Measurements from ENCODE around the gene ELMO1. TPM values are rescaled to one million over a fixed set of nuclear protein-coding genes. Genes with fewer than 3 reads are reported as not detected.

Gene ELMO1
- polyA plus RNA-seq, 2 of the 4 experiments (the other 2 are of a cell fraction): 2.3 to 6.1 TPM

- TF ChIP-seq, protein P1, sequence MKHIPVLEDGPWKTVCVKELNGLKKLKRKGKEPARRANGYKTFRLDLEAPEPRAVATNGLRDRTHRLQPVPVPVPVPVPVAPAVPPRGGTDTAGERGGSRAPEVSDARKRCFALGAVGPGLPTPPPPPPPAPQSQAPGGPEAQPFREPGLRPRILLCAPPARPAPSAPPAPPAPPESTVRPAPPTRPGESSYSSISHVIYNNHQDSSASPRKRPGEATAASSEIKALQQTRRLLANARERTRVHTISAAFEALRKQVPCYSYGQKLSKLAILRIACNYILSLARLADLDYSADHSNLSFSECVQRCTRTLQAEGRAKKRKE (CRISPR knock-in tag; IDR thresholded peaks at IDR 0.05; ENCODE audit: low read depth): no peak
Measured at GRCh38 chr7:37050801-37051200, 397.9 kb downstream of the ELMO1 start (continued).

- Histone ChIP-seq H3K4me1 (no peaks in the 10 kb centered on the region), H3K4me2 (no peak overlapping the region), H3K4me3 (no peak overlapping the region), H3K27ac (no peak overlapping the region), H3K9me3 (no peaks in the 10 kb centered on the region)
- WGBS (ENCODE audit: missing lambda C conversion rate): 53% methylated on average over 3 of the region's 3 CpGs
- DNase-seq (ENCODE audit: low read depth in 1 of 2, low spot score in 1 of 2): no peak
- ChIA-PET CTCF (interaction anchor here (1.3 kb wide), 1 partner anchor 14 kb away, joined by 3 read pairs; no protein-coding TSS in a partner anchor), POLR2A (no interaction called here)
- no peak for FAIRE-seq
- no peak for ATAC-seq
- TF ChIP-seq ZNF302 (CRISPR knock-in tag; IDR thresholded peaks at IDR 0.05) (no peak), ELK1 (IDR thresholded peaks at IDR 0.05; ENCODE audit: low read depth, low read length) (no peak), HOXB5 (CRISPR knock-in tag; IDR thresholded peaks at IDR 0.05) (no peak), KDM1A (IDR thresholded peaks at IDR 0.05; ENCODE audit: low read depth) (no peak), CTCF (IDR thresholded peaks at IDR 0.05) (no peak), JUN (IDR thresholded peaks at IDR 0.05) (no peak), EP300 (IDR thresholded peaks at IDR 0.05) (no peak), ESRRA (IDR thresholded peaks at IDR 0.05; ENCODE audit: borderline replicate concordance, low read length) (no peak), CEBPB (IDR thresholded peaks at IDR 0.05) (no peak), POLR2AphosphoS2 (conservative IDR thresholded peaks at IDR 0.05; ENCODE audit: low read length) (no peak), NR3C1 (IDR thresholded peaks at IDR 0.05) (no peak), TP53 (CRISPR knock-in tag; IDR thresholded peaks at IDR 0.05) (no peak), RNF2 (IDR thresholded peaks at IDR 0.05; ENCODE audit: borderline replicate concordance, low read depth) (no peak), POLR2A (IDR thresholded peaks at IDR 0.05; ENCODE audit: low read length) (no peak)
- TF ChIP-seq, protein P2, sequence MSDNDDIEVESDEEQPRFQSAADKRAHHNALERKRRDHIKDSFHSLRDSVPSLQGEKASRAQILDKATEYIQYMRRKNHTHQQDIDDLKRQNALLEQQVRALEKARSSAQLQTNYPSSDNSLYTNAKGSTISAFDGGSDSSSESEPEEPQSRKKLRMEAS (IDR thresholded peaks at IDR 0.05): no peak
Measured at GRCh38 chr7:37048674-37049073, 400.0 kb downstream of the ELMO1 start.

DNA sequence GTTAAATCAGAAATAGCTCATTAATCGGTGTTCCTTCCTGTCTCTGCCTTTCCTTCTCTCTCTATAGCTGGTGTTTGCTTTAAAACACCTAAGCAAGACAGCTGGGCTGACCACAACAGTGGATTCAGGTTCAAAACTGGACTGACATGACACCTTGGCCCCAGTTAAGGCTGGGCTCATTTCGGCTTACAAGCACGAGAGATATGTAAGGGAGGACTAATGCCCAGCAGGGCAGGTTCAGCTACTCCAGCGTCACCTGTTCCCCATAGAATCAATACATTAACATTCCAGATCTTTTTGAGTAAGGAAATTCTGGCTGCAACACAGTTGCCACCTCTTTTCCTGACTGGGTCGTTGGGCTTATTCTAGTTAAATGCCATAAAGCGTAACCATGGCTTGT is 401.4 kb downstream of the ELMO1 start:
- no peak overlapping the region for H3K4me2 ChIP-seq
- WGBS (ENCODE audit: missing lambda C conversion rate): 66% methylated on average over 6 of the region's 6 CpGs
- FAIRE-seq: no peak
- ChIA-PET POLR2A (no interaction called here), CTCF (interaction anchor here (0.8 to 1.1 kb wide), 2 partner anchors 9 to 59 kb away, joined by 3 to 4 read pairs; no protein-coding TSS in a partner anchor)
- DNase-seq (ENCODE audit: low read depth in 1 of 2, low spot score in 1 of 2): no peak
- H3K27ac ChIP-seq: no peak overlapping the region
- no peak for ATAC-seq
- no peak overlapping the region for H3K4me3 ChIP-seq
- H3K9me3 ChIP-seq: no peaks in the 10 kb centered on the region
- H3K4me1 ChIP-seq: no peaks in the 10 kb centered on the region
- TF ChIP-seq HMGXB4 (CRISPR knock-in tag; IDR thresholded peaks at IDR 0.05; ENCODE audit: borderline replicate concordance) (no peak), ELK1 (IDR thresholded peaks at IDR 0.05; ENCODE audit: low read depth, low read length) (no peak), ESRRA (IDR thresholded peaks at IDR 0.05; ENCODE audit: borderline replicate concordance, low read length) (no peak), CHD2 (IDR thresholded peaks at IDR 0.05; ENCODE audit: low read length, partially characterized antibody) (no peak), ZFP36 (IDR thresholded peaks at IDR 0.05; ENCODE audit: borderline replicate concordance, partially characterized antibody) (no peak), POLR2A (IDR thresholded peaks at IDR 0.05; ENCODE audit: low read length) (no peak), FOSL2 (IDR thresholded peaks at IDR 0.05) (no peak), FOSL2 (CRISPR knock-in tag; IDR thresholded peaks at IDR 0.05) (no peak), RCOR1 (IDR thresholded peaks at IDR 0.05; ENCODE audit: low read depth, low read length) (no peak), NPAS2 (CRISPR knock-in tag; IDR thresholded peaks at IDR 0.05; ENCODE audit: borderline replicate concordance) (no peak), FOXS1 (CRISPR knock-in tag; IDR thresholded peaks at IDR 0.05) (no peak)
- TF ChIP-seq, protein P3, sequence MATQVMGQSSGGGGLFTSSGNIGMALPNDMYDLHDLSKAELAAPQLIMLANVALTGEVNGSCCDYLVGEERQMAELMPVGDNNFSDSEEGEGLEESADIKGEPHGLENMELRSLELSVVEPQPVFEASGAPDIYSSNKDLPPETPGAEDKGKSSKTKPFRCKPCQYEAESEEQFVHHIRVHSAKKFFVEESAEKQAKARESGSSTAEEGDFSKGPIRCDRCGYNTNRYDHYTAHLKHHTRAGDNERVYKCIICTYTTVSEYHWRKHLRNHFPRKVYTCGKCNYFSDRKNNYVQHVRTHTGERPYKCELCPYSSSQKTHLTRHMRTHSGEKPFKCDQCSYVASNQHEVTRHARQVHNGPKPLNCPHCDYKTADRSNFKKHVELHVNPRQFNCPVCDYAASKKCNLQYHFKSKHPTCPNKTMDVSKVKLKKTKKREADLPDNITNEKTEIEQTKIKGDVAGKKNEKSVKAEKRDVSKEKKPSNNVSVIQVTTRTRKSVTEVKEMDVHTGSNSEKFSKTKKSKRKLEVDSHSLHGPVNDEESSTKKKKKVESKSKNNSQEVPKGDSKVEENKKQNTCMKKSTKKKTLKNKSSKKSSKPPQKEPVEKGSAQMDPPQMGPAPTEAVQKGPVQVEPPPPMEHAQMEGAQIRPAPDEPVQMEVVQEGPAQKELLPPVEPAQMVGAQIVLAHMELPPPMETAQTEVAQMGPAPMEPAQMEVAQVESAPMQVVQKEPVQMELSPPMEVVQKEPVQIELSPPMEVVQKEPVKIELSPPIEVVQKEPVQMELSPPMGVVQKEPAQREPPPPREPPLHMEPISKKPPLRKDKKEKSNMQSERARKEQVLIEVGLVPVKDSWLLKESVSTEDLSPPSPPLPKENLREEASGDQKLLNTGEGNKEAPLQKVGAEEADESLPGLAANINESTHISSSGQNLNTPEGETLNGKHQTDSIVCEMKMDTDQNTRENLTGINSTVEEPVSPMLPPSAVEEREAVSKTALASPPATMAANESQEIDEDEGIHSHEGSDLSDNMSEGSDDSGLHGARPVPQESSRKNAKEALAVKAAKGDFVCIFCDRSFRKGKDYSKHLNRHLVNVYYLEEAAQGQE (IDR thresholded peaks at IDR 0.05): no peak

Data from A549 (cell line).